Vagina (tissue), 2 donors: Measurements from ENCODE around the gene LANCL2.

Source experiments
- CTCF ChIP-seq, 3 experiments: fragments of 450-650 bp in 2 of 3; fragments of 200-600 bp in 1 of 3; sonication (generic) in 1 of 3; IDR thresholded peaks; one replicate each; pipeline ENCODE4 v1.5.1; 2017 to 2019; ENCODE audit warnings: antibody characterized with exemption in 3 of 3, mild to moderate bottlenecking in 2 of 3, moderate library complexity in 2 of 3
- POLR2AphosphoS5 ChIP-seq, 2 donors: sonication (generic); formaldehyde crosslinking; IDR thresholded peaks; one replicate each; pipeline ENCODE4 v1.9.0; 2017; ENCODE audit warnings: antibody characterized with exemption in 2 of 2, mild to moderate bottlenecking in 2 of 2, low read depth in 1 of 2; ENCODE audit not compliant: insufficient read depth in 1 of 2

- TF ChIP-seq CTCF (IDR thresholded peaks at IDR 0.05) = no peak
- TF ChIP-seq POLR2AphosphoS5 (IDR thresholded peaks at IDR 0.05; ENCODE audit: insufficient read depth in 1 of 2, low read depth in 1 of 2) = no peak
These were observed 112.0 kb downstream of the LANCL2 start for GRCh38 chr7:55476852-55477780.
